ENCODE data around the gene CYP1A2. TPM values are rescaled to one million over a fixed set of nuclear protein-coding genes. Genes with fewer than 3 reads are reported as not detected.

The CYP1A2 gene
- total and polyA plus RNA-seq, 5 donors from 2014 or later = not detected

- Histone ChIP-seq H3K4me1 (ENCODE audit: control insufficient read depth, insufficient read depth, low read length, poor library complexity, severe bottlenecking) (peaks cover 100% of the 10 kb centered on the region), H3K27me3 (ENCODE audit: control insufficient read depth, insufficient read depth, low read length) (no peaks in the 10 kb centered on the region), H3K4me3 (ENCODE audit: low read depth, low read length) (peak overlapping the region; percentile 7), H3K27ac (ENCODE audit: insufficient read depth, low read length, poor library complexity, severe bottlenecking) (peak overlapping the region; percentile 95), H3K36me3 (ENCODE audit: control insufficient read depth, insufficient read depth, low read length) (peaks cover 17% of the 10 kb centered on the region), H3K9me3 (ENCODE audit: control insufficient read depth in 2 of 2, low read length in 2 of 2) (no peaks in the 10 kb centered on the region)
- H3K36me3 Mint-ChIP-seq = peaks cover 20% of the 10 kb centered on the region
- H3K4me3 Mint-ChIP-seq = peak overlapping the region; percentile 66 to 90 (median 86)
- no peak for ATAC-seq (ENCODE audit: low read depth in 2 of 2)
- peaks cover 0 to 1% (median 0%) of the 10 kb centered on the region in 7 donors for H3K9me3 Mint-ChIP-seq
- DNase-seq = no peak
- H3K4me1 Mint-ChIP-seq = peaks cover 29 to 93% (median 61%) of the 10 kb centered on the region in 4 donors
- H3K27me3 Mint-ChIP-seq = no peaks in the 10 kb centered on the region
- peak overlapping the region; percentile 80 to 95 (median 93) for H3K27ac Mint-ChIP-seq
These were observed 45.8 kb downstream of the CYP1A2 start for GRCh38 chr15:74794248-74794969.

DNA sequence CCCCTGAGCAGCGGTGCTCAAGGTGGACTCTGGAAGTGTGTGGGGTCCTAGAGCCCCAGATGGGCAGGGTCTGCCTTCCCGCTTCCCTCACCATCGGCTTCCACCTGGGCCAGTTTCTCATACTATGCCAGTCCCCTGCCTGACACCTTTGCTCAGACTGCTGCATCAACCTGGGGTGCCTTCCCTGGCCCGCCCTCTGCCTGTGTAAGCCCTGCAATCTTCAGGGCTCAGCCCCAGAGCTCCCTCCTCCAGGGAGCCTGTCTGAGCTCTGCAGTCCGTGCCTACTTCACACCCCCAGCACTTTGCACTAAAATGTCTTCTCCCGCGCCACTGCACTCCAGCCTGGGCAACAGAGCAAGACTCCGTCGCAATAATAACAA lies 46.3 kb downstream of the CYP1A2 start:
- ATAC-seq (ENCODE audit: low read depth in 2 of 2) (no peak), DNase-seq (no peak)
- Mint-ChIP-seq H3K4me1 (peaks cover 29 to 93% (median 59%) of the 10 kb centered on the region in 4 donors), H3K27ac (peak overlapping the region; percentile 80 to 95 (median 93)), H3K4me3 (peak overlapping the region; percentile 66 to 90 (median 86)), H3K36me3 (peaks cover 21% of the 10 kb centered on the region), H3K9me3 (peaks cover 0 to 1% (median 0%) of the 10 kb centered on the region in 7 donors), H3K27me3 (no peaks in the 10 kb centered on the region)
- Histone ChIP-seq H3K27ac (ENCODE audit: insufficient read depth, low read length, poor library complexity, severe bottlenecking) (peak overlapping the region; percentile 95), H3K4me1 (ENCODE audit: control insufficient read depth, insufficient read depth, low read length, poor library complexity, severe bottlenecking) (peaks cover 100% of the 10 kb centered on the region), H3K27me3 (ENCODE audit: control insufficient read depth, insufficient read depth, low read length) (no peaks in the 10 kb centered on the region), H3K4me3 (ENCODE audit: low read depth, low read length) (no peak overlapping the region), H3K9me3 (ENCODE audit: control insufficient read depth in 2 of 2, low read length in 2 of 2) (no peaks in the 10 kb centered on the region), H3K36me3 (ENCODE audit: control insufficient read depth, insufficient read depth, low read length) (peaks cover 22% of the 10 kb centered on the region)

DNA sequence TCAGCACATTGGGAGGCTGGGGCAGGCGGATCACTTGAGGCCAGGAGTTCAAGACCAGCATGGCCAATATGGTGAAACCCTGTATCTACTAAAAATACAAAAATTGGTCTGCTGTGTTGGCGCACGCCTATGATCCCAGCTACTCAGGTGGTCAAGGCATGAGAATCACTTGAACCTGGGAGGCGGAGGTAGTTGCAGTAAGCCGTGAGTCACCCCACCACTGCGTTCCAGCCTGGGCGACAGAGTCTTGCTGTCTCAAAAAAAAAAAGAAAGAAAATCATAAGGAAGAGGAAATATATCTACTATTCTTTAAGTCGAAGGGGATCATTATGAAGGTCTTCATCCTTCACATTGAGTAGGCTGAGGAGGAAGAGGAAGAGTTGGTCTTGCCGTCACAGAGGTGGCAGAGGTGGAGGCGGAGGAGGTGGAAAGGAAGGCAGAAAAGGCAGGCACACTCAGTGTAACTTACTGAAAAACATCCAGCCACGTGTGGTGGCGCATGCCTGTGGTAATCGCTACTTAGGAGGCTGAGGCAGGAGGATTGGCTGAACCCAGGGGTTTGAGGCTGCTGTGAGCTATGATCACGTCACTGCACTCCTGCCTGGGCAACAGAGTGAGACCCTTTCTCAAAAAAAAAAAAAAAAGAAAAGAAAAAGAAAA lies 47.5 kb downstream of the CYP1A2 start:
- Mint-ChIP-seq H3K4me1 (peaks cover 27 to 88% (median 57%) of the 10 kb centered on the region in 4 donors), H3K27me3 (no peaks in the 10 kb centered on the region), H3K4me3 (peak overlapping the region; percentile 64 to 85 (median 73)), H3K27ac (peak overlapping the region; percentile 80 to 97 (median 88)), H3K9me3 (peaks cover 0 to 1% (median 0%) of the 10 kb centered on the region in 7 donors), H3K36me3 (peaks cover 26% of the 10 kb centered on the region)
- Histone ChIP-seq H3K4me3 (ENCODE audit: low read depth, low read length) (peak overlapping the region; percentile 41), H3K27me3 (ENCODE audit: control insufficient read depth, insufficient read depth, low read length) (no peaks in the 10 kb centered on the region), H3K36me3 (ENCODE audit: control insufficient read depth, insufficient read depth, low read length) (peaks cover 33% of the 10 kb centered on the region), H3K27ac (ENCODE audit: insufficient read depth, low read length, poor library complexity, severe bottlenecking) (peak overlapping the region; percentile 95), H3K9me3 (ENCODE audit: control insufficient read depth in 2 of 2, low read length in 2 of 2) (no peaks in the 10 kb centered on the region), H3K4me1 (ENCODE audit: control insufficient read depth, insufficient read depth, low read length, poor library complexity, severe bottlenecking) (peaks cover 95% of the 10 kb centered on the region)
- DNase-seq (peak in 2 of 3 donors; percentile 46 to 81), ATAC-seq (ENCODE audit: low read depth in 2 of 2) (peak; percentile 28 to 35)

- H3K27ac Mint-ChIP-seq = peak overlapping the region; percentile 84 to 91 (median 87)
- Histone ChIP-seq H3K36me3 (ENCODE audit: control insufficient read depth, insufficient read depth, low read length) (peaks cover 58% of the 10 kb centered on the region), H3K4me3 (ENCODE audit: low read depth, low read length) (no peak overlapping the region), H3K27ac (ENCODE audit: insufficient read depth, low read length, poor library complexity, severe bottlenecking) (peak overlapping the region; percentile 95), H3K4me1 (ENCODE audit: control insufficient read depth, insufficient read depth, low read length, poor library complexity, severe bottlenecking) (peaks cover 70% of the 10 kb centered on the region), H3K27me3 (ENCODE audit: control insufficient read depth, insufficient read depth, low read length) (no peaks in the 10 kb centered on the region), H3K9me3 (ENCODE audit: control insufficient read depth in 2 of 2, low read length in 2 of 2) (no peaks in the 10 kb centered on the region)
- H3K4me3 Mint-ChIP-seq = peak overlapping the region in 3 of 4 donors; percentile 18 to 56 (median 46)
- peaks cover 0 to 1% (median 0%) of the 10 kb centered on the region in 7 donors for H3K9me3 Mint-ChIP-seq
- peaks cover 17 to 67% (median 38%) of the 10 kb centered on the region in 4 donors for H3K4me1 Mint-ChIP-seq
- ATAC-seq (ENCODE audit: low read depth in 2 of 2) = no peak
- H3K36me3 Mint-ChIP-seq = peaks cover 19% of the 10 kb centered on the region
- H3K27me3 Mint-ChIP-seq = no peaks in the 10 kb centered on the region
- no peak for DNase-seq
These were observed 50.0 kb downstream of the CYP1A2 start for GRCh38 chr15:74798388-74799254.

GRCh38 chr15:74799255-74799855 lies 50.7 kb downstream of the CYP1A2 start:
- ATAC-seq (ENCODE audit: low read depth in 2 of 2) = peak in 1 of 2 donors; percentile 6
- Mint-ChIP-seq H3K4me3 (peak overlapping the region in 3 of 4 donors; percentile 31 to 73 (median 62)), H3K36me3 (peaks cover 24% of the 10 kb centered on the region), H3K9me3 (peaks cover 0 to 1% (median 0%) of the 10 kb centered on the region in 7 donors), H3K27me3 (no peaks in the 10 kb centered on the region), H3K27ac (peak overlapping the region in 2 of 3 donors; percentile 79 to 90), H3K4me1 (peaks cover 22 to 65% (median 37%) of the 10 kb centered on the region in 4 donors)
- Histone ChIP-seq H3K4me3 (ENCODE audit: low read depth, low read length) (no peak overlapping the region), H3K4me1 (ENCODE audit: control insufficient read depth, insufficient read depth, low read length, poor library complexity, severe bottlenecking) (peaks cover 63% of the 10 kb centered on the region), H3K27me3 (ENCODE audit: control insufficient read depth, insufficient read depth, low read length) (no peaks in the 10 kb centered on the region), H3K27ac (ENCODE audit: insufficient read depth, low read length, poor library complexity, severe bottlenecking) (peak overlapping the region; percentile 95), H3K36me3 (ENCODE audit: control insufficient read depth, insufficient read depth, low read length) (peaks cover 62% of the 10 kb centered on the region), H3K9me3 (ENCODE audit: control insufficient read depth in 2 of 2, low read length in 2 of 2) (no peaks in the 10 kb centered on the region)
- peak in 1 of 3 donors; percentile 54 for DNase-seq

GRCh38 chr15:74799856-74800558 lies 51.4 kb downstream of the CYP1A2 start:
- Mint-ChIP-seq H3K36me3 (peaks cover 21% of the 10 kb centered on the region), H3K27ac (peak overlapping the region; percentile 60 to 90 (median 79)), H3K27me3 (no peaks in the 10 kb centered on the region), H3K4me1 (peaks cover 17 to 61% (median 35%) of the 10 kb centered on the region in 4 donors), H3K9me3 (peaks cover 0 to under 1% (median 0%) of the 10 kb centered on the region in 7 donors), H3K4me3 (peak overlapping the region in 3 of 4 donors; percentile 48 to 73 (median 62))
- Histone ChIP-seq H3K27me3 (ENCODE audit: control insufficient read depth, insufficient read depth, low read length) (no peaks in the 10 kb centered on the region), H3K4me1 (ENCODE audit: control insufficient read depth, insufficient read depth, low read length, poor library complexity, severe bottlenecking) (peaks cover 56% of the 10 kb centered on the region), H3K9me3 (ENCODE audit: control insufficient read depth in 2 of 2, low read length in 2 of 2) (no peaks in the 10 kb centered on the region), H3K36me3 (ENCODE audit: control insufficient read depth, insufficient read depth, low read length) (peaks cover 66% of the 10 kb centered on the region), H3K4me3 (ENCODE audit: low read depth, low read length) (no peak overlapping the region), H3K27ac (ENCODE audit: insufficient read depth, low read length, poor library complexity, severe bottlenecking) (peak overlapping the region; percentile 95)
- ATAC-seq (ENCODE audit: low read depth in 2 of 2) (peak; percentile 87 to 90), DNase-seq (peak; percentile 81 to 85 (median 83))

All from CD4-positive, CD25-positive, alpha-beta regulatory T cell (primary cell).